Activated naive CD4-positive, alpha-beta T cell treated with anti-CD3 and anti-CD28 coated beads, Interleukin-2, amount 10 ng/mL, durations not matched to agents 7 days and 5 days (primary cell): ENCODE results near the gene SH3TC2.

Experiments
- CTCF ChIA-PET: fragments of 350-600 bp; sonication (Branson Sonifier 250); formaldehyde crosslinking; loops from one replicate; lab custom pipeline; 2021; ENCODE audit warnings: antibody characterized with exemption; lab: Charles Lee
- DNase-seq: peaks from one replicate; pipeline ENCODE4 v3.0.0-alpha.2; 2020
- H3K27ac Mint-ChIP-seq: one replicate; pipeline ENCODE4 v1.8.0; 2021; ENCODE audit warnings: mild to moderate bottlenecking, moderate library complexity, mixed read lengths
- H3K27me3 Mint-ChIP-seq: one replicate; pipeline ENCODE4 v1.8.0; 2021; ENCODE audit warnings: mild to moderate bottlenecking, mixed read lengths
- H3K36me3 Mint-ChIP-seq: one replicate; pipeline ENCODE4 v1.8.0; 2021; ENCODE audit warnings: mixed read lengths
- H3K4me1 Mint-ChIP-seq: one replicate; pipeline ENCODE4 v1.8.0; 2021; ENCODE audit warnings: mixed read lengths
- H3K4me3 Mint-ChIP-seq: one replicate; pipeline ENCODE4 v1.8.0; 2021; ENCODE audit warnings: mild to moderate bottlenecking, moderate library complexity, mixed read lengths
- H3K9me3 Mint-ChIP-seq: one replicate; pipeline ENCODE4 v1.8.0; 2021; ENCODE audit warnings: mixed read lengths

SH3TC2 gene

GRCh38 chr5:148965511-148966265 lies 97.2 kb downstream of the SH3TC2 start:
- CTCF ChIA-PET, result no interaction called here
- Mint-ChIP-seq H3K4me1 (peaks cover 9% of the 10 kb centered on the region), H3K27me3 (peaks cover 9% of the 10 kb centered on the region), H3K9me3 (peaks cover 3% of the 10 kb centered on the region), H3K36me3 (no peaks in the 10 kb centered on the region), H3K27ac (no peak overlapping the region), H3K4me3 (no peak overlapping the region)
- DNase-seq, result no peak

- H3K27ac Mint-ChIP-seq, result peak overlapping the region; percentile 17
- peak; percentile 28 for DNase-seq
- H3K36me3 Mint-ChIP-seq, result no peaks in the 10 kb centered on the region
- CTCF ChIA-PET, result interaction anchor here (1.0 to 1.5 kb wide), 2 partner anchors 151 to 228 kb away, joined by 3 to 6 read pairs; no protein-coding TSS in a partner anchor
- H3K4me3 Mint-ChIP-seq, result no peak overlapping the region
- H3K9me3 Mint-ChIP-seq, result peaks cover 3% of the 10 kb centered on the region
- peaks cover 7% of the 10 kb centered on the region for H3K27me3 Mint-ChIP-seq
- H3K4me1 Mint-ChIP-seq, result peaks cover 9% of the 10 kb centered on the region
Measured at GRCh38 chr5:148963664-148964063, 99.2 kb downstream of the SH3TC2 start.

- no peak overlapping the region for H3K4me3 Mint-ChIP-seq
- no peaks in the 10 kb centered on the region for H3K36me3 Mint-ChIP-seq
- CTCF ChIA-PET, result interaction anchor here (1.0 to 2.1 kb wide), 3 partner anchors 222 to 227 kb away, joined by 3 to 8 read pairs (median 3); no protein-coding TSS in a partner anchor
- no peak overlapping the region for H3K27ac Mint-ChIP-seq
- no peak for DNase-seq
- H3K9me3 Mint-ChIP-seq, result peaks cover 3% of the 10 kb centered on the region
- peaks cover 9% of the 10 kb centered on the region for H3K4me1 Mint-ChIP-seq
- H3K27me3 Mint-ChIP-seq, result peaks cover 4% of the 10 kb centered on the region
Measured at GRCh38 chr5:148962761-148963324, 100.0 kb downstream of the SH3TC2 start.

- H3K4me3 Mint-ChIP-seq, result no peak overlapping the region
- no peak for DNase-seq
- CTCF ChIA-PET, result interaction anchor here (1.1 to 2.1 kb wide), 2 partner anchors 221 to 222 kb away, joined by 3 to 8 read pairs; no protein-coding TSS in a partner anchor
- H3K9me3 Mint-ChIP-seq, result peaks cover 3% of the 10 kb centered on the region
- H3K4me1 Mint-ChIP-seq, result peaks cover 9% of the 10 kb centered on the region
- no peak overlapping the region for H3K27ac Mint-ChIP-seq
- peaks cover 4% of the 10 kb centered on the region for H3K27me3 Mint-ChIP-seq
- no peaks in the 10 kb centered on the region for H3K36me3 Mint-ChIP-seq
Measured at GRCh38 chr5:148962200-148962550, 100.7 kb downstream of the SH3TC2 start.

- Mint-ChIP-seq H3K27me3 (peaks cover 4% of the 10 kb centered on the region), H3K27ac (no peak overlapping the region), H3K4me3 (no peak overlapping the region), H3K4me1 (peaks cover 9% of the 10 kb centered on the region), H3K9me3 (peaks cover 3% of the 10 kb centered on the region), H3K36me3 (no peaks in the 10 kb centered on the region)
- DNase-seq, result no peak
- CTCF ChIA-PET, result interaction anchor here (1.2 to 5.1 kb wide), 3 partner anchors 220 to 406 kb away, joined by 4 to 54 read pairs (median 8); no protein-coding TSS in a partner anchor
Measured at GRCh38 chr5:148961261-148962199, 101.3 kb downstream of the SH3TC2 start.

- Mint-ChIP-seq H3K27me3 (peaks cover 4% of the 10 kb centered on the region), H3K4me3 (no peak overlapping the region), H3K4me1 (peaks cover 9% of the 10 kb centered on the region), H3K36me3 (no peaks in the 10 kb centered on the region), H3K9me3 (peaks cover 3% of the 10 kb centered on the region), H3K27ac (no peak overlapping the region)
- no peak for DNase-seq
- CTCF ChIA-PET, result interaction anchor here (1.2 to 5.1 kb wide), 6 partner anchors 10 to 408 kb away, joined by 4 to 59 read pairs (median 22); no protein-coding TSS in a partner anchor
Measured at GRCh38 chr5:148960070-148960769, 102.6 kb downstream of the SH3TC2 start.

GRCh38 chr5:148957591-148958202 lies 105.2 kb downstream of the SH3TC2 start:
- Mint-ChIP-seq H3K9me3 (no peaks in the 10 kb centered on the region), H3K27ac (no peak overlapping the region), H3K4me3 (no peak overlapping the region), H3K27me3 (peaks cover 8% of the 10 kb centered on the region), H3K36me3 (no peaks in the 10 kb centered on the region), H3K4me1 (no peaks in the 10 kb centered on the region)
- DNase-seq, result peak; percentile 57
- CTCF ChIA-PET, result interaction anchor here (0.6 to 5.1 kb wide), 29 partner anchors 8 to 231 kb away, joined by 3 to 59 read pairs (median 4); no protein-coding TSS in a partner anchor

GRCh38 chr5:148956477-148957385 lies 106.1 kb downstream of the SH3TC2 start:
- CTCF ChIA-PET, result interaction anchor here (0.9 to 5.1 kb wide), 21 partner anchors 13 to 223 kb away, joined by 3 to 59 read pairs (median 6); partner anchors contain the start of gene ADRB2
- peaks cover 8% of the 10 kb centered on the region for H3K27me3 Mint-ChIP-seq
- H3K9me3 Mint-ChIP-seq, result no peaks in the 10 kb centered on the region
- DNase-seq, result no peak
- no peaks in the 10 kb centered on the region for H3K36me3 Mint-ChIP-seq
- H3K4me3 Mint-ChIP-seq, result no peak overlapping the region
- no peak overlapping the region for H3K27ac Mint-ChIP-seq
- H3K4me1 Mint-ChIP-seq, result no peaks in the 10 kb centered on the region
